Esophagus muscularis mucosa (tissue), 3 donors: ENCODE data around the gene FJX1.

ENCODE experiments used
- CTCF ChIP-seq, 3 experiments: fragments of 200-600 bp in 2 of 3; fragments of 450-650 bp in 1 of 3; sonication (generic) in 2 of 3; IDR thresholded peaks; one replicate each; pipeline ENCODE4 v1.5.1; 2017 to 2019; ENCODE audit warnings: antibody characterized with exemption in 3 of 3, mild to moderate bottlenecking in 2 of 3, moderate library complexity in 1 of 3
- POLR2AphosphoS5 ChIP-seq, 2 donors: sonication (generic); formaldehyde crosslinking; IDR thresholded peaks; one replicate each; pipeline ENCODE4 v1.6.1; 2017; ENCODE audit warnings: antibody characterized with exemption in 2 of 2

GRCh38 chr11:35580397-35580781, 37.9 kb upstream of the FJX1 start:
- TF ChIP-seq CTCF (IDR thresholded peaks at IDR 0.05) (no peak), POLR2AphosphoS5 (IDR thresholded peaks at IDR 0.05) (no peak)
